ENCODE measurements around the gene BTN3A1. TPM values are rescaled to one million over a fixed set of nuclear protein-coding genes. Genes with fewer than 3 reads are reported as not detected.
A peak's percentile ranks its signal among the peaks of the same experiment; 100 is the strongest.

The BTN3A1 gene
- total RNA-seq, 4 donors from 2014 or later, result 5.3 to 12.9 (median 6.9) TPM

- Histone ChIP-seq H3K36me3 (peaks cover 0 to 4% (median 0%) of the 10 kb centered on the region in 4 donors), H3K4me3 (peak overlapping the region; percentile 66 to 88 (median 78)), H3K27me3 (no peaks in the 10 kb centered on the region), H3K9me3 (no peaks in the 10 kb centered on the region), H3K4me1 (peaks cover 21 to 50% (median 31%) of the 10 kb centered on the region in 4 donors), H3K27ac (replicated peaks in 1 of 4) (peak overlapping the region; percentile 80 to 95 (median 84))
- intact Hi-C loops (cut with DNase I), result loop anchor here (5.0 kb wide), 1 partner anchor 51 kb away; no protein-coding TSS in a partner anchor
- 0% methylated on average over 28 of the region's 31 CpGs for WGBS
- TF ChIP-seq POLR2AphosphoS5 (IDR thresholded peaks at IDR 0.05) (peak; percentile 53 to 66), CTCF (IDR thresholded peaks at IDR 0.05) (no peak), POLR2A (IDR thresholded peaks at IDR 0.05; ENCODE audit: low read depth) (no peak)
- DNase-seq (ENCODE audit: extremely low spot score), result peak; percentile 95
Observed at GRCh38 chr6:26421259-26422144, 19.4 kb downstream of the BTN3A1 start.

GRCh38 chr6:26422329-26422728 lies 20.3 kb downstream of the BTN3A1 start:
- Histone ChIP-seq H3K9me3 (no peaks in the 10 kb centered on the region), H3K36me3 (peaks cover 0 to 10% (median 5%) of the 10 kb centered on the region in 4 donors), H3K4me3 (peak overlapping the region; percentile 66 to 88 (median 78)), H3K27ac (replicated peaks in 1 of 4) (no peak overlapping the region), H3K27me3 (no peaks in the 10 kb centered on the region), H3K4me1 (peaks cover 21 to 50% (median 31%) of the 10 kb centered on the region in 4 donors)
- no peak for DNase-seq (ENCODE audit: extremely low spot score)
- WGBS, result 80% methylated on average over 3 of the region's 3 CpGs
- TF ChIP-seq CTCF (IDR thresholded peaks at IDR 0.05), result no peak
- no peak for TF ChIP-seq POLR2A (IDR thresholded peaks at IDR 0.05; ENCODE audit: low read depth)
- no peak for TF ChIP-seq EP300 (IDR thresholded peaks at IDR 0.05)
- no peak for TF ChIP-seq POLR2AphosphoS5 (IDR thresholded peaks at IDR 0.05)
- intact Hi-C loops (cut with DNase I), result loop anchor here (5.0 kb wide), 1 partner anchor 50 kb away; no protein-coding TSS in a partner anchor

- TF ChIP-seq POLR2A (IDR thresholded peaks at IDR 0.05; ENCODE audit: low read depth), result no peak
- no peak for TF ChIP-seq CTCF (IDR thresholded peaks at IDR 0.05)
- no peak for TF ChIP-seq EP300 (IDR thresholded peaks at IDR 0.05)
- no peak for TF ChIP-seq POLR2AphosphoS5 (IDR thresholded peaks at IDR 0.05)
- Histone ChIP-seq H3K4me1 (peaks cover 17 to 49% (median 22%) of the 10 kb centered on the region in 4 donors), H3K27ac (replicated peaks in 1 of 4) (no peak overlapping the region), H3K4me3 (no peak overlapping the region), H3K9me3 (no peaks in the 10 kb centered on the region), H3K36me3 (peaks cover 7 to 55% (median 34%) of the 10 kb centered on the region in 4 donors), H3K27me3 (no peaks in the 10 kb centered on the region)
- 100% methylated on average over 5 of the region's 5 CpGs for WGBS
- intact Hi-C loops (cut with DNase I), result no loop called here
- DNase-seq (ENCODE audit: extremely low spot score), result no peak
Observed at GRCh38 chr6:26426691-26427450, 24.8 kb downstream of the BTN3A1 start.

- no peaks in the 10 kb centered on the region for H3K9me3 ChIP-seq
- WGBS, result 92% methylated on average over 3 of the region's 3 CpGs
- peaks cover 13 to 45% (median 17%) of the 10 kb centered on the region in 4 donors for H3K4me1 ChIP-seq
- no peaks in the 10 kb centered on the region for H3K27me3 ChIP-seq
- peaks cover 7 to 55% (median 35%) of the 10 kb centered on the region in 4 donors for H3K36me3 ChIP-seq
- no peak overlapping the region for H3K4me3 ChIP-seq
- TF ChIP-seq POLR2A (IDR thresholded peaks at IDR 0.05; ENCODE audit: low read depth), result no peak
- no peak for TF ChIP-seq POLR2AphosphoS5 (IDR thresholded peaks at IDR 0.05)
- no peak for TF ChIP-seq EP300 (IDR thresholded peaks at IDR 0.05)
- TF ChIP-seq CTCF (IDR thresholded peaks at IDR 0.05), result no peak
- H3K27ac ChIP-seq (replicated peaks in 1 of 4), result no peak overlapping the region
- intact Hi-C loops (cut with DNase I), result no loop called here
- DNase-seq (ENCODE audit: extremely low spot score), result no peak
Observed at GRCh38 chr6:26427451-26427809, 25.4 kb downstream of the BTN3A1 start.

Data from esophagus muscularis mucosa (tissue), 4 donors.